GM21381 (cell line): ENCODE results near the gene B3GNT7.
A peak's percentile ranks its signal among the peaks of the same experiment; 100 is the strongest.

Source experiments
- ATAC-seq: cut with Tn5 transposase; IDR thresholded peaks from one replicate; pipeline ENCODE4 v1.9.1; 2021; ENCODE audit warnings: mild to moderate bottlenecking, moderate library complexity; ENCODE audit not compliant: unreplicated experiment

Gene B3GNT7

DNA sequence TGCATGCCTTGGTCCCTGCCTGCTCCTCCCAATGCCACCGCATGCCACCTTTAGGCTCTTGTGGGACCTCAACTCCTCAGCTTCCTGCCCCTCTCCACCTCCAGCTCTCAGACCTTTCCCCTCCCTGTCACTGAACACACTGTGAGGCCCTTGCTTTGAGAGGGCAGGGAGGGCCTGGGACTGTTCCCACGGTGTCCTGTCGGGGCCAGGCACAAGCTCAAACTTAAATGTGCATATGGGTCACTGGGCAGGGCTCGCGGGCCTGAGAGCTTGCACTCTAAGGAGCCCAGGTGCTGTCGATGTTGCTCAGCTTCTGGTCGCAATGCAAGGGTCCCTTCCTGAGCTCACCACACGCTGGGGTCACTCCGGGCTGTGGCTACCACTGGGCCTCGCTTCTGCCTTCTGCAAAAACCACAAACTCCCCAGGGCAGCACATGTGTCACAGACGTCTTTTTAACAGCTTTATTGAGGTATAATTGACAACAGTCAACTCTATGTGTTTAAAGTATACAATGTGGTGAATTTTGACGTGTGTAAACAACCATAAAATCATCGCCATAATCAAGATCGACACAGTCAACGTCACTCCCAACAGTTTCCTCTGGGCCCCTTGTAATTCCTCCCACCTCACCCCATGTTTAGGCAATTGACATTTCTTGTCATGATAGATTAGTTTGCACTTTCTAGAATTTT is 11.9 kb upstream of the B3GNT7 start:
- no peak for ATAC-seq

DNA sequence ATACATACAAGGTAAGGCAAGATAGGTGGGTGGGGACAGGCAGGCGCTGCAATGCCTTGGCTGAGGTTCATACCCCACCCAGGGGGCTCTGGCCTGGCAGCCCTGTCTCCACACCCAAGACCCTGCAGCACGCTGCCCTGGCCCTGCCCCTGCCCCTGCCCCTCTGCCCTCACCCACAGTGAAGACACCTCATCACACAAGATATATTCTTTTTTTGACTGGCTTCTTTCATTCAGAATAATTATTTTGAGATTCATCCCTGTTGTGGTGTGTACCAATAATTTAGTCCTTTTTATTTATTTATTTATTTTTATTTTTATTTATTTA is 11.4 kb upstream of the B3GNT7 start:
- no peak for ATAC-seq

DNA sequence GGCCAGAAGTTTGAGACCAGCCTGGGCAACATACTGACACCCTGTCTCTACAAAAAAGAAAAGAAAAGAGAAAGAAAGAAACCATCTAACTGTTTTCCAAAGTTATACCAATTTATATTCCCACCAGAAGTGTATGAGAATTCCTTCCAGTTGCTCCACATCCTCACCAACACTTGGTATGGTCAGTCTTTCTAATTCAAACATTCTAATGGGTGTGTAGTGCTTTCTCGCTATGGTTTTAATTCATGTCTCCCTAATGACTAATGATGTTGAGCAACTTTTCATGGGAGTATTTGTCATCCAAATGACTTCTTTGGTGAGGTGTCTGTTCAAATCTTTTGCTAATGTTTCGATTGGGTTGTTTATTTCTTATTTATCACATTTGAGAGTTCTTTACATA is 10.5 kb upstream of the B3GNT7 start:
- ATAC-seq = no peak

DNA sequence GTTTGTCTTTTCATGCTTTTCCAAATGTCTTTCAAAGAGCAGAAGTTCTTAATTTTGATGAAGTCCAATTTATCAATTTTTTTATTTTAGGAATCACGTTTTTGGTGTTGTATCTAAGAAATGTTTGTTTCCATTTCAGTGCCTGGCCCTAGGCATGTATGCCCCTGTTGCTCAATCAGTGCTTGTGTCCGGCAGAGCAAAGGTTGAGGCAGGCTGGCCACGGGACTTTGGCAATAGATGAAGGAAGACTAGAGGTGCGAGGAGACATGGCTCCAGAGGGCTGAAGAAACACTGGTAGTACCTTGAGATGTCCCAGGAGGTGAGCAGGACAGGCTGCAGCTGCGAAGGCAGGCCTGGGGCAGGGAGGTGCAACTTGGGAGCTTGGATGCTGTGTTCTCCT is 10.1 kb upstream of the B3GNT7 start:
- ATAC-seq = no peak

DNA sequence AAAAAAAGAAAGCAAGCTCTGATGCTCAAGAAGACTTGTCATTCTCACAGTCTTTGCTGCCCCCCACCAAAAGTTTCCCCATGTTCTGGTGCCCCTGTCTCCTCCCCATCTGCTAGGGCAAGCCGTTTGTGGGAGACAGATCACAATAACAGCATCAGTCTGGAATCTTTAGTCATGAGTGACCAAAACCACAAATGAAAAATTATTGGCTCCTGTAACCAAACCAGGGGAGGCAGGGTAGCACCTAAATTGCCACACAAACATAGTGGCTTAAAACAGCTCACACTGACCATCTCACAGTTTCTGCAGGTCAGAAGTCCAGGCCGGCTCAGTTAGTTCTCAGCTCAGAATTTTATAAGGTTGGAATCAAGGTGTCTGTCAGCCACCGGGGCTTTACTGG is 9.1 kb upstream of the B3GNT7 start:
- no peak for ATAC-seq

DNA sequence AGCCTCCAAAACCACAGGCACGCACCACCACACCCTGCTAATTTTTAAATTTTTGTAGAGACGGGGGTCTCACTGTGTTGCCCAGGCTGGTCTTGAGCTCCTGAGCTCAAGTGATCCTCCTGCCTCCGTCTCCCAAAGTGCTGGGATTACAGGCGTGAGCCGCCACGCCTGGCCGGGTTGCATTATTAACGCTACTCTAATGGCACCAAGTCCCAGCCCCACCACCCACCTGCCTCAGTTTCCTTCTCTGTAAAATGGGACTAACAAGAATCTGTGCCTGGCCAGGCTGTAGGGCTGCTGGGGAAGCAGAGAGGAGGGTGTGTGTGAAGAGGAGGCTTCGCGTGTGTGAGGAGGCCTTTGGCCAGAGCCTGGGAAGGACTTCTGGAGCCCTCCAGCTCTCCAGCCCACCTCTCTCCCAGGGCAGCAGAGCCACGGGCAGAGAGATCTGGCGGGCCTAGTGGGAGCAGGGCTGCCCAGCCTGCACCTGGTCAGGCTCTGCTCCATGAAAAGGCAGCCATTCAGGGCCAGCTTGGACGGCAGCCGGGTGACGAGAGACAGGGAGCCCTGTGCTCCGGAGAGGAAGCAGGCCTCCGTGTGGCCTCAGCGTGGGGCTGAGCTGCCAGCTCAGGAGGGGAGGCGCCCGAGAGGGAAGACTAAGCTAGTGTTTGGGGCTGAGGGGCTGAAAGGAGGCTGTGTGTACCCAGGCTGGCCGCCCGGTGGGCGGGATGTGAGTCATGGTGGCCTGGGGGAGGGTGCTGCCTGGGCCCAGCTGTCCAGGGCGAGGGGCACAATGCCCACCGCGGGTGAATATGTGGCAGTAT is 7.4 kb upstream of the B3GNT7 start:
- no peak for ATAC-seq

DNA sequence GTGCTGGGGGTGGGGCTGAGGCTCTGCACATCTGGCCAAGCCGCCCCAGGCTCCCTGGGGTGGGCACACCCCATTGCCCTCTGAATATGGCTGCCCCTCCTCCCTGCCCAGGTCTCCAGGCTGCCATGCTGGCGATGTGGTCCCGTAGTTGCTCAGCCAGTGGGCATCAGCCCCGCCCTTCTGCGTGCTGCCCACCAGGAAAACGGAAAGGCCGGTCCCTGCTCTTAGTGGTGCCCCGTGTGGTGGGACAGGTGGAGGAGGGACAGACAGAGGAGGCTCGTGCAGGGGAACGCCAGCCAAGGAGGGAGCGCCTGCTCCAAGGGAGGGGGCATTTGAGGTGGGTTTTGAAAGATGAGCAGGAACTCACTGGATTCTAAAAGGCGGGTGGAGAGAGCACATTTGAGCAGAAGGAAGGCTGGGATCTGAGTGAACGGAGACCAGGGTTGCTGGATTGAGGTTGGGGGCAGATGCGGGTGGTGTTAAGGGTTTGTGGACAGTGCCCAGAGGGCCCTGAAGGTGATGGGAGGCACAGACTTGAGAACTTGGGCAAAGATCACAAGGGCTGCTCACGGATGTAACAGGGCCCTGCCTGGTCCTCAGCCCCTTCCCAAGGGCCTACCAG is 6.7 kb upstream of the B3GNT7 start:
- no peak for ATAC-seq

DNA sequence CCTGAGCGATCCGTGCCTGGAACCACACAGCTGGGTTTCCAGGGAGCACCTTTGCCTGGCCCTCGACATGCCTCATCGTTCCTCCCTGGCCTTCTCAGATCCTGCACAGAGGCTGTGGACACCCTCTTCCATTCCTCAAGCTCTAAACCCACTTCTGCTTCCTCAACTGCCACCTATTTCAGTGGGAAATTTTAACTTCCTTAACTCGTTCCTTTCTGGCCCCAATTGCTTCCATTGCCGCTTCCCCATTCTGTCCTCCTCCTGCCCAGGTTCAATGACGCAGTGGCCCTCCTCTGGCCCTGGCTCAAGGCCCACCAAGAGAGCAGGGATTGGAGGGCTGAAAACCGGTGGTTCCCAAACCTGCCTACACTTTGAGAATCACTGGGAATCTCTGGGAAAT is 4.8 kb upstream of the B3GNT7 start:
- no peak for ATAC-seq

DNA sequence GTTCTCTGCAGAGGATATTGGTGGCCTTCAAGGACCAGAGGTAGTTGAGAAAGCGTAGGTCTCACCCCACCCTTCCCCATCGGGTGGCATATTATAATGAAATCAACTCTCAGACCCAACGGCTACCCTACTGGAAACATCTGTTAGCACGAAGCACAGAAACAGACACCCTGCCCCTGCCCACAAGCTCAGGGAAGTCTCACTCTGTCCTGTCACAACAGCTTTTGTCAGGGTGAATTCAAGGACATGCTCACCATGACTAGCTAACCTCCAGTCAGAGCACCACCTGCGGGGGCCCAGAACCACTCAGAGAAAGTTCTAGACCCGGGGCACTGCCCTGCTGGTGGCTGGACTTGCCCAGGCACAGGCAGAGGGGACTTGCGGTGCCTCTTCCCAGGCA is 3.5 kb upstream of the B3GNT7 start:
- no peak for ATAC-seq

DNA sequence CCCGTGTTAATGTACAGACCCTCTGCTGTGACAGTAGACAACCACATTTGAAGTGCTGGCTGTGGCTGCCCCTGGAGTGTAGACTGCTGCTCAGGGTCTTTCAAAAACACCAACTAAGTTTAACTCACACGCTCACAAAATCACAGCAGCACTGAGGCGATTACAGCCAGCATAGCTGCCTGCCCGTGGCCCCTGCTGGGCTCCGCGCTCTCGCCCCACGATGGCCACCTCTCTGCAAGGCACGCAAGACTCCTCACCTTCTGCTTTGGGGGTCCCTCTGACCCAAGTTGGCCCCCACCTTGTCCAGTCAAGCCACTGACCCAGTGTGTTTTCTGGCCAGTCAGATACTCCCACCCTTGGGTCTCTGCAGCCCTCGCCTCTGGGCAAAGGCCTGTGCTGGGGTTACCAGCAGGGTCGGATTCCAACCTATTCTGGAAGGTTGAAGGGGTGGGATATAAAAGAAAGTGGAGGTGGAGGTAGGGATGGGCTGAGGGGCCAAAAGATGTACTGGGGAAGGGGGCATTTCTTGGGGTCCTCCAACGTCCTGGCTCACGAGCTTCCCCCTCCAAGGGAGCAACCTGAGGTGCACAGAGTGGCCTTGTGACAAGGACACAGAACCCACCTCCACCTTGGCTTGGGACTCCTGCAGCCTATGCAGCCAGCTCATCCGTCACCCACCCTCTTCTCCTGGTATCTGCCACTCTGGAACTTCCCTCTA is 2.9 kb upstream of the B3GNT7 start:
- ATAC-seq = no peak

DNA sequence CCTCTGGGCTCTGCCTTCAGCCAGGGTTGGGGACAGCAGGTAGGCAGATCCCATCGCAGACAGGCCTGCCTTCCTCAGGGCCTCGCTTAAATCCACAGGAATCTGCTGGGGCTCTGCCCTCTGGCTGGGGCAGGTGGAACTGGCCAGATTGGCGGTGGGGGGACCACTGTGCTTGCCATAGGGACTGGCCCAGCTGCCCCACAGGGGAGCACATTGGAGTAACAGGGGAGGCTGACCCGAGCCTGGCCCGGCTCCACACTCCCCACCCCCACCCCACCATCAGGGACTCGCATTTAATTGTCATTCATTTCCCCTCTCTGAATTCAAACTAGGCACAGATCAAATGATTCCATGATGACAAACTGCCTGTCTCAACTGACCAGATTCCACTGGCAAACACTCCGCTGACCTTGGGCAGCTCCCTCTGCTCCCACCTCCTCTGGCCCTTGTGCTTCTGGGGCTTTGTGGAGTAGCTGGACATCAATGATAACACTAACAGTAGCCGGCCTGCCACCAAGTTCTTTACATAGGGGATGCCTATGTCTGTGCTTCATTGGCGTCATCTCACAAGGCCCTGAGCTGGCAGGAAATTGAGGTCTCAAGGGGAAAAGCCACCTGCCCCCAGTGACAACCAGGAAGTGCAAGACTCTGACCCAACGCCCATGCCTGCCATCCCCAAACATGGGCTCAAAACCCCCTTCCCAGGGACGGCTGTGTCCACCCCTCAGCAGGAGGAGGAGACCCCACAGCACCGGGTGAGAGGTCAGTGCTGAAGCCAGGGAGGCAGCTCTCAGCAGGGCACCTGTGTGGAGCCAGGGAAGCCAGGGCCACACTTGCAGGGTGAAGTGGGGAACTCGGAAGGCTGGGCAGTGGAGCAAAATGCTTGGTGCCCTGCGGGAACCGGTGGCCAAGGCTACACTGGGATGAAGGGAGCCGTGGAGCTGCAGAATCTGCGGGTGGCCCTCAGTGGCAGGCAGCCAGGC is 2.1 kb upstream of the B3GNT7 start:
- peak; percentile 35 for ATAC-seq

DNA sequence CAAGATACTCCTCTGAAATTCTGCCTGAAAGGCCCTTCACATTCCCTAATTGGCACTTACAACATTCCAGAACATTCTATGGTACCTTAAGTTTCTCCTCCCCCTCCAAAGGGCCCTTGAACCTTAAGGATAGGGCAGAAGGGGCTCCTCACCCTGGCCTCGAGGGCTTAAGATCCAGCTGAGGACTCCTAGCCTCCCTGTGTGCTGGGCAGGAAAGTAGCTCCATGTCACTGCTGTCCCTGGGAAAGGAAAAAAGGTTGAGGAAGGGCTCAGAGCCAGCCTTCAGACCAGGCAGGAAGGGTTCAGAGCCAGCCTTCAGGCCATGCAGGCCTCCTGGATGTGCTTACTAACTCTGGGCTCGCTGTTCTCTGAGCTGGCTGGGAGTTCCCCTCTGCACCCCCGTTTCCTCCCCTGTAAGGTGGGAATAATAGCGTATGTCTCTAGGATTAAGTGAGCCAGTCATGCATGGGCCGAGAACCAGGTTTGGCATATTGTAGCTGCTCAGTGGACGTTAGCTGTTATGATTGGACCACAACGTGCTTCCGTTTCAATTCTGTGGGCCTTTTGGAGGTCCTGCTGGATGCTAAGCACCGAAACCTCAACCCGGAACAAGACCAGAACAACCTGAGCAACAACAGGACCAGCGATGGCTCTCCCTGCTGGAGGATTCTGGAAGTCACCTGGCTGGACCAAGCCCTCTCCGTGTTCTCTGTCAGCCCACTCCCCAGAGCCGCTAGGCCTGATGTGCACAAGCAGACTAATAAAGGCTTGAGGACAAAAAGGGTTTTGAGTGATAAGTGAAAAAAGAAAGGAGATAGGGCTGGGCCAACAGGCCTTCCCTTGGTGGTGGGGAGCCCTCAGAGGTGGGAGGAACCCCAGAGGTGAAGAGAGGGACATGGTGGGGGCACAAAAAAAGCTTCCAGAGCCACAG is 1.0 kb upstream of the B3GNT7 start:
- peak; percentile 34 for ATAC-seq

DNA sequence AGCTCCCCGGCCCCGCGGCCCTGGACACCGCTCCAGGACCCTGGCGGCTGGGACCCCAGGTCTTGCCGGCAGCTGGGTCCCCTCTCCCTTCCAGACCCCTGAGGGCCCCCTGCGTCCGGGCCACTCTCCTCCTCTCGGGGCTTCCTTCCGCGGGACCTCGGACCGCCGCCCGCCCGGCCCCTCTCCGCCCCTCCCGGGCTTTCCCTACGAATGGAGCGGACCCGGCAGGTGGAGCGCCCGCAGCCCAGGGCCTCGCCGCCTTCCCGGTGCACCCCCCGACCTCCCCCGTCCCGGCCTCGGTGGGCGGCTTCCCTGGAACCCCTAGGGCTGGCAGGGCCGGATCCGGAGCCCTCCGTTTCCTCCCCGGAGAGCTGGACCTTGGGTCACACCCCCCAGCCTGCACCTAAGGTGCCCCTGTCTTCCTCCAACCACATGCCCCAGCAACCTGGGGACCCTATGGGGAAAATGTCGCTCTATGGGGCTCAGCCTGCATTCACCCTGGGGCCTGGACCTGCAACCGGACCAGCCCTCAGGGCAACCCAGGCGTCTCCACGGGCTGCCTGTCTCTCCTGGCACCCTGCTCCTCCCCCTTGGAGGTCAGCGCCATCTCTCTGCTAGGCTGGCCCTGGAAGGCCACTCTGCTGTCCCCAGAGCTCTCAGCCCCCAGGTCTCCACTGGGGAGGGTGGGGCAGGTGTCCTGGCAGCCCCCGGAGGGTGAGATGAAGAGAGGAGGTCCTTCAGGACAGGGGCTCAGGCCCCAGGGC is 730 bp downstream of the B3GNT7 start:
- no peak for ATAC-seq

DNA sequence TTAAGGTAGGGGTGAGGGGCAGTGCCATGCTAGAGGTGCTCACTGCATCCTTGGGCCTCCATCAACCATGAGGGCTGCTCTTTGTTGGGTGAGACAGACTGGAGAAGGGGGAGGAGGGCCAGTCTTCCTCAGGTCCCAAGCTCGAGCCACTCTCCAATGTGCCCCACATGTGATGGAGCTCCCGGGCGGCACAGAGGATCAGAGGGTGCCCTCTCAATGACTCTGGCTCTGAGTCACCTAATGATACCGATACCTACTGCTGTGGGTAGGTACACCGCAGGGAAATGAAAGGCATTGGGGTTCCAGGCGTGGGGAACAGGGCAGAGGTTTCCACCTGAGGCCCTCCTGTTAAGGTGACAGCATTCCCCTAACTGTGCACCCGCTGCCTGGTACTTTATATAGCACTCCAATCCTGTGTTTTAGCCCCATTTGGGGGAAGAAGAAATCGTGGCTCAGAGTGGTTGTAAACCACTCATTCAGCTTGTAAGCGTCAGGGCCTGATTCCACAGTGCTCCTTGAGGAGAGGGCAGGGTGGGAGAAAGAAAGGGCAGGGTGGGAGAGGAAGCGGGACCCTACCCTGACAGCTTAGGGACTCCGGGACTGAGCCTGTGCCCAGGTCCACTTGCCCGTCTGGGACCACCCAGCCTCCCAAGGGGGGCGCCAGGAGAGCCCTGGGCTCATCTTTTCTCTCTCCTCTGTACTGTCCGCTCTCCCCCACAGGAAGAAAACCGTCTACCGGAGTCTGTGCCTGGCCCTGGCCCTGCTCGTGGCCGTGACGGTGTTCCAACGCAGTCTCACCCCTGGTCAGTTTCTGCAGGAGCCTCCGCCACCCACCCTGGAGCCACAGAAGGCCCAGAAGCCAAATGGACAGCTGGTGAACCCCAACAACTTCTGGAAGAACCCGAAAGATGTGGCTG is 1.8 kb downstream of the B3GNT7 start:
- no peak for ATAC-seq

DNA sequence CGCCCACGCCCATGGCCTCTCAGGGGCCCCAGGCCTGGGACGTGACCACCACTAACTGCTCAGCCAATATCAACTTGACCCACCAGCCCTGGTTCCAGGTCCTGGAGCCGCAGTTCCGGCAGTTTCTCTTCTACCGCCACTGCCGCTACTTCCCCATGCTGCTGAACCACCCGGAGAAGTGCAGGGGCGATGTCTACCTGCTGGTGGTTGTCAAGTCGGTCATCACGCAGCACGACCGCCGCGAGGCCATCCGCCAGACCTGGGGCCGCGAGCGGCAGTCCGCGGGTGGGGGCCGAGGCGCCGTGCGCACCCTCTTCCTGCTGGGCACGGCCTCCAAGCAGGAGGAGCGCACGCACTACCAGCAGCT is 2.4 kb downstream of the B3GNT7 start:
- ATAC-seq = no peak

DNA sequence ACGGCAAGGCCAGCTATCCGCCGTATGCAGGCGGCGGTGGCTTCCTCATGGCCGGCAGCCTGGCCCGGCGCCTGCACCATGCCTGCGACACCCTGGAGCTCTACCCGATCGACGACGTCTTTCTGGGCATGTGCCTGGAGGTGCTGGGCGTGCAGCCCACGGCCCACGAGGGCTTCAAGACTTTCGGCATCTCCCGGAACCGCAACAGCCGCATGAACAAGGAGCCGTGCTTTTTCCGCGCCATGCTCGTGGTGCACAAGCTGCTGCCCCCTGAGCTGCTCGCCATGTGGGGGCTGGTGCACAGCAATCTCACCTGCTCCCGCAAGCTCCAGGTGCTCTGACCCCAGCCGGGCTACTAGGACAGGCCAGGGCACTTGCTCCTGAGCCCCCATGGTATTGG is 3.1 kb downstream of the B3GNT7 start:
- no peak for ATAC-seq

DNA sequence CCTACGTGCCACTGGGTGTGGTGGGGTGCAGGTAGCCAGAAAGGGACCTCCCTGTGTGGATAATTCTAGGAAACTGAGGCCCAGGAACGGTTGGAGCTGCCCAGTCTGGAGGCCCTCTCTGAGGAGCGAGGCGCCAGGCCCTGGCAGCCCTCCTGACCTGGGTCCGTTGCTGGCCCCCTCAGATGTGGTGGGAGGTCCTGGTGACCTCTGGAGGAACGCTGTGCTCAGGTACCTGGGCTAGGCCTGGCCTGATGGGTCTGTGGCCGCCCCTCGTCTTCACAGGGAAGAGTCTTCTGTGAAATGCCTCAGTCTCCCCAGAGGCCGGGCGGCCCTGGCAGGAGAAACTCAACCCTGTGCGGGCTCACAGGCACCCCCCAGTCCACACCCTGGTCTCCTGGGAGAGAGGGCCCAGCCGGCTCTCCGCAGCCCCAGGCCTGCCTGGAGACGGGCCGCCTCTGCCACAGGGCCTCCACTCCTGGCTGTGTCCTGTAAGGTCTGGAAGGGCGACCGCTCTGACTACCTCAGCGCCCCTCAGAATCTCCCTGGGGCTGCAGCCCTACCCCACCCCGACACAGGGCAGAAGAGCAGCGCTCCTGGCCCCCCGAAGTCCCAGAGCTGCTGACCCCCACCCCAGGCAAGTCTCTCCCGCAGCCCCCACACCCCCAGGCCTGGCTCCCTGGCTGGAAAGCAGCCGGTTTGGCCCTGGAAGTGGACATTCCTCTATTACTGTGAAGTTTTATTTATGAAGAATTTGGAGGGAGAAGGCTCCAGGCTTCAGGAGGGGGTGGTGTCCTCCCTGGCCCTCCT is 3.7 kb downstream of the B3GNT7 start:
- no peak for ATAC-seq
